Measurements from ENCODE around the gene CALD1. TPM values are rescaled to one million over a fixed set of nuclear protein-coding genes. Genes with fewer than 3 reads are reported as not detected.

The CALD1 gene
- polyA plus RNA-seq, 1 donor (not counting 4 experiments of a cell fraction or from before 2014, with no cell fraction given): 229 TPM

DNA sequence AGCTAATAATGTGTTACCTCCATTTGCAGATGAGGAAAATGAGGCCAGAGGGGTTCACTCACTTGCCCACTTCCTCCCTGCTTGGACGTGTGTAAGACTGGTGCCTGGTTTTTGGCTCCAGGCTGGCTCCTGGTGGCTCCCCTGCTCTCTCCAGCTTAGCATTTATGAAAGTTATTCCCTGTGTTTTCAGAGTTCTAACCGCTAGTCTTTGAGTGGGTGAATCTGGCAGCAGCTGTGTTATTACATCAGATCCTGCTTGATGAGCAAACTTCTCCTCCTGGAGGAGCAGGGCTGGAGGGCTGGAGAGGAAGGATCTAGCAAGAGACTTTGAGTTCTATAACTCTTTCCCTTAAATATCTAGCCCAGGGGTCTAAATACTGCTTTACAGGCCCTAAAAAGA, 125.9 kb downstream of the CALD1 start:
- Histone ChIP-seq H3K4me3 (ENCODE audit: control insufficient read depth in 2 of 3, extremely low read depth in 1 of 3, insufficient read depth in 2 of 3, low read depth in 1 of 3, low read length in 3 of 3) (no peak overlapping the region), H3K9ac (ENCODE audit: control insufficient read depth, extremely low read depth, insufficient read depth, low read length) (no peak overlapping the region), H2AFZ (ENCODE audit: control insufficient read depth, low read length) (no peak overlapping the region), H3K27me3 (ENCODE audit: control insufficient read depth, extremely low read depth, insufficient read depth, low read length) (no peaks in the 10 kb centered on the region), H3K9me1 (ENCODE audit: control insufficient read depth, extremely low read depth, insufficient read depth, low read length) (peaks cover 2% of the 10 kb centered on the region), H4K20me1 (ENCODE audit: control insufficient read depth, extremely low read depth, insufficient read depth, low read length) (peaks cover 3% of the 10 kb centered on the region), H3K4me1 (ENCODE audit: control insufficient read depth, extremely low read depth, insufficient read depth, low read length) (peaks cover 28% of the 10 kb centered on the region), H3K36me3 (ENCODE audit: control insufficient read depth in 2 of 2, extremely low read depth in 1 of 2, insufficient read depth in 2 of 2, low read length in 2 of 2) (peaks cover 0 to 3% of the 10 kb centered on the region in 2 experiments), H3K9me3 (ENCODE audit: control insufficient read depth, low read depth, low read length) (no peaks in the 10 kb centered on the region), H3K79me2 (ENCODE audit: control insufficient read depth, insufficient read depth, low read length) (peaks cover 79% of the 10 kb centered on the region), H3K4me2 (ENCODE audit: control insufficient read depth, extremely low read depth, insufficient read depth, low read depth, low read length) (no peak overlapping the region), H3K27ac (ENCODE audit: control insufficient read depth, insufficient read depth, low read length) (no peak overlapping the region)
- no peak for FAIRE-seq
- no peak for TF ChIP-seq EZH2 (IDR thresholded peaks at IDR 0.05; ENCODE audit: low read length)
- TF ChIP-seq, protein P1, sequence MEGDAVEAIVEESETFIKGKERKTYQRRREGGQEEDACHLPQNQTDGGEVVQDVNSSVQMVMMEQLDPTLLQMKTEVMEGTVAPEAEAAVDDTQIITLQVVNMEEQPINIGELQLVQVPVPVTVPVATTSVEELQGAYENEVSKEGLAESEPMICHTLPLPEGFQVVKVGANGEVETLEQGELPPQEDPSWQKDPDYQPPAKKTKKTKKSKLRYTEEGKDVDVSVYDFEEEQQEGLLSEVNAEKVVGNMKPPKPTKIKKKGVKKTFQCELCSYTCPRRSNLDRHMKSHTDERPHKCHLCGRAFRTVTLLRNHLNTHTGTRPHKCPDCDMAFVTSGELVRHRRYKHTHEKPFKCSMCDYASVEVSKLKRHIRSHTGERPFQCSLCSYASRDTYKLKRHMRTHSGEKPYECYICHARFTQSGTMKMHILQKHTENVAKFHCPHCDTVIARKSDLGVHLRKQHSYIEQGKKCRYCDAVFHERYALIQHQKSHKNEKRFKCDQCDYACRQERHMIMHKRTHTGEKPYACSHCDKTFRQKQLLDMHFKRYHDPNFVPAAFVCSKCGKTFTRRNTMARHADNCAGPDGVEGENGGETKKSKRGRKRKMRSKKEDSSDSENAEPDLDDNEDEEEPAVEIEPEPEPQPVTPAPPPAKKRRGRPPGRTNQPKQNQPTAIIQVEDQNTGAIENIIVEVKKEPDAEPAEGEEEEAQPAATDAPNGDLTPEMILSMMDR (optimal IDR thresholded peaks at IDR 0.05 in 1 of 3, IDR thresholded peaks at IDR 0.05 in 1 of 3, conservative IDR thresholded peaks at IDR 0.05 in 1 of 3; ENCODE audit: extremely low read depth in 1 of 3, insufficient read depth in 2 of 3, low read length in 3 of 3): no peak
- DNase-seq (ENCODE audit: low read depth, low spot score): no peak
- dilution Hi-C loops (cut with MboI; ENCODE audit: extremely low pct_ligation_motif_present, low sequenced_read_pairs): no loop called here

DNA sequence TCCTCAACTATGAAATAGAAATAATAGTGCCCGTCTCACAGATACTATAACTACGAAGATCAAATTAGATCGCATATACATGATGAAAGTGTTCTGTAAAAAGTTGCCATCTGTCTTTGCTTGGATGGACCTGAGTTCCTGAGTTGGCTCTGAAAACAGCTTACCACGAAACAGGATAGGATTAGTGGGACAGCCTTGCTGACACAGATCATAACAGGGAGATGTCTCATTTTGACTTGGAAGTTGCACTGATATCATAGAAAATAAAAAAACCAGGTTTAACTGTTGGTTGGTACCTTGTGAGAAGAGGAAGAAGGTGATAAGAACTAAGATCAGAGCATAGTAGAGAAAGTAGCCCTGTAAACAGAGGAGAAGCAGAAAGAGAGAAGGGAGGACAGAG, 127.6 kb downstream of the CALD1 start:
- Histone ChIP-seq H3K9me3 (ENCODE audit: control insufficient read depth, low read depth, low read length) (no peaks in the 10 kb centered on the region), H4K20me1 (ENCODE audit: control insufficient read depth, extremely low read depth, insufficient read depth, low read length) (peaks cover 3% of the 10 kb centered on the region), H3K36me3 (ENCODE audit: control insufficient read depth in 2 of 2, extremely low read depth in 1 of 2, insufficient read depth in 2 of 2, low read length in 2 of 2) (peaks cover 1 to 3% of the 10 kb centered on the region in 2 experiments), H3K9ac (ENCODE audit: control insufficient read depth, extremely low read depth, insufficient read depth, low read length) (no peak overlapping the region), H3K4me1 (ENCODE audit: control insufficient read depth, extremely low read depth, insufficient read depth, low read length) (peaks cover 24% of the 10 kb centered on the region), H2AFZ (ENCODE audit: control insufficient read depth, low read length) (no peak overlapping the region), H3K27ac (ENCODE audit: control insufficient read depth, insufficient read depth, low read length) (no peak overlapping the region), H3K79me2 (ENCODE audit: control insufficient read depth, insufficient read depth, low read length) (peaks cover 73% of the 10 kb centered on the region), H3K9me1 (ENCODE audit: control insufficient read depth, extremely low read depth, insufficient read depth, low read length) (peaks cover 2% of the 10 kb centered on the region), H3K27me3 (ENCODE audit: control insufficient read depth, extremely low read depth, insufficient read depth, low read length) (no peaks in the 10 kb centered on the region), H3K4me3 (ENCODE audit: control insufficient read depth in 2 of 3, extremely low read depth in 1 of 3, insufficient read depth in 2 of 3, low read depth in 1 of 3, low read length in 3 of 3) (no peak overlapping the region), H3K4me2 (ENCODE audit: control insufficient read depth, extremely low read depth, insufficient read depth, low read depth, low read length) (no peak overlapping the region)
- DNase-seq (ENCODE audit: low read depth, low spot score): no peak
- dilution Hi-C loops (cut with MboI; ENCODE audit: extremely low pct_ligation_motif_present, low sequenced_read_pairs): no loop called here
- TF ChIP-seq, protein P1 (optimal IDR thresholded peaks at IDR 0.05 in 1 of 3, IDR thresholded peaks at IDR 0.05 in 1 of 3, conservative IDR thresholded peaks at IDR 0.05 in 1 of 3; ENCODE audit: extremely low read depth in 1 of 3, insufficient read depth in 2 of 3, low read length in 3 of 3): no peak
- TF ChIP-seq EZH2 (IDR thresholded peaks at IDR 0.05; ENCODE audit: low read length): no peak
- no peak for FAIRE-seq

Measured in keratinocyte (primary cell).